GM18951 (cell line): ENCODE results near the gene PRDM5.

Experiments
- POLR2A ChIP-seq: IDR thresholded peaks from 4 replicates; pipeline ENCODE4 v1.6.1; 2011; ENCODE audit warnings: mild to moderate bottlenecking; ENCODE audit not compliant: insufficient read length, insufficient read depth; ENCODE audit errors: extremely low read depth
- in situ Hi-C: fragments of 300-500 bp; cut with MboI; formaldehyde crosslinking; loops from one replicate; pipeline ENCODE4 v1.12.0; 2022; ENCODE audit warnings: low sequenced_read_pairs, mixed read lengths, inconsistent platforms; ENCODE audit not compliant: unreplicated experiment

PRDM5 gene

DNA sequence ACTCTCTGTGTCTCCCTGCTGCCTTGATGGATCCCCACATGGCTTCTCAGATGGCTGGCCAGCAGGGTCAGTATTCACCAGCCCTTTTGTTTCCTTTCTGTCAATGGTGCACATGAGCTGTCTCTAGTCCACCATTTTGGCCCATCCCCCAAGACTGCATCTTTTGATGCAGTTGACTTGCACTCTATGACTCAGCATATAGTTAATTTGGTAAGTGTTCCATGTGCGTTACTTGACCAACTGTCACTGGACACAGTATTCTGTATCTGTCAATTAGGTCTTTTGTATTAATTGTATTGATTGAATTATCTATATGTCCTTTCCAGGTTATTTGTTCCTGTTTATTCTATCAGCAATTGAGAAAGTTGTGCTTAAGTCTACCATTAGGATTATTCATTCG lies 29.2 kb downstream of the PRDM5 start:
- TF ChIP-seq POLR2A: no peak

DNA sequence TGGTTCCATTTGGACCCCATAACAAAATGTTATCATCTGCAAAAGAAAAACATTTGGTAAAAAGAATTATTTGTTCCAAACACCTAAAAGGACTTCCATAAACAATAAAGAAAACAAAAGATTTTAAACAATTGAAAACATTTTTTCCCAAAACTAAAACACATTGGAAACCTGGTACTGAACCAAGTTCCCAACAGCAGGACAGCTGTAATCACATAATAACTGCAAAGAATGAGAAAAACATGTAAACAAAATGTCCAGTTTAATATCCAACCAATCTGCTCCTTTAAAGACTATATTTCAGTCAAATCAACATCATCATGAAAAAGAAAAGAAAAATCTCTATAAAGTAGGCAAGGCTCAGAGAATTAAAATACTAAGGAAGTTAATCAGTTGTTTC lies 36.3 kb downstream of the PRDM5 start:
- TF ChIP-seq POLR2A: no peak
- in situ Hi-C loops: no loop called here

More for the DNA sequence above, 29.2 kb downstream of the PRDM5 start:
- in situ Hi-C loops: no loop called here

DNA sequence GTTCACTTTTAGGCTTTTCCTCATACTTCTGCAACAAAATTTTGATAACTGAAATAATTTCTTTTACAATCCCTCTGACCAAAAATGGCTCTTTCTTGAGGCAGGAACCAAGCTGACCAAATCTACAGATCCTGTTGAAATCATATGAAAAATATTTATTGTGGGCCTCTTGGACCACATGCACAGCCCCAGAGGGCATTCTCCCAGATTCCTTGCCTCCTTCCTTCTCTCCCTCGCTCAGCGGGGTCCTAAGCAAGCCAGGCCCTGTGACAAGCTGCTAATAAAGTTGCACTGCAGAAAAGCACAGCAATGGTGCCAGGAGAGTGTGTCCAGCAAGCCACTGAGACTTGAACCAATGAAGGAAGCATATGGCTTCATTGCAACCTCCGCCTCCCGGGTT lies 40.7 kb downstream of the PRDM5 start:
- in situ Hi-C loops: no loop called here
- no peak for TF ChIP-seq POLR2A

DNA sequence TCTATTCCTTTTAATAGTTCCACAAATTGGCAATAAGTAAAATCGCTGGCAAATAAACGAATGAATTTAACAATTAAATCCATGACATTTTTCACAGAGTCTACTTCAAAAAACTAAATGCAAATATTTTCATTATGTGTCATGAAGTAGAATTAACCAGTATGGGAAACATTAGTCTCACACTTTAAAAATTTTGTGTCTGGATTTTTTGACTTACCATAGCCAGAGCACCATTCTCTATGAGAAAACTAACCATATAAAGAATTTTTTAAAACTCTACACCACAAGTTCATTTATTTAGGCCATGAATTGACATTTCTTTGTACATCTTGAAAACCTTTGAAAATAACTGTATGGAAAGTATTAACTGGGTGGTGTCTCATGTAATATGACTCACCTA lies 41.2 kb downstream of the PRDM5 start:
- no peak for TF ChIP-seq POLR2A
- in situ Hi-C loops: no loop called here

DNA sequence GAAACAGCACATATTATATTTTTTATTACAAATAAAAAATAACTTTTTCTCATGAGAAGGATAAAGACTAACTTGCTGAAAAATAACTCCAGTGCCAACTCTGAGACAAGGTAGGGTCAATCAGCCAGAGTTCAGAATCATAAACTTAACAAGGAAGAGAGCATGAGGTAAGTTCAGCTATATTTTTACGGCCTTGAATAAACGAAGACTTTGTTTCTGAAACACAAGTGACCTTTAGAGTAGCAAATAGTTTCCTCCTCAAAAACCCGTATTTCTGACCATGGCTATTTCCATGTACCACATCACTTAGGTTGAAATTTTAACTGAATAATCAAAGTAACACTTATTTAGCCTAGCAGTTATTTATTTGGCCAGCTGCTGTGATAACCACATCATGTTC lies 45.5 kb downstream of the PRDM5 start:
- in situ Hi-C loops: no loop called here
- no peak for TF ChIP-seq POLR2A

DNA sequence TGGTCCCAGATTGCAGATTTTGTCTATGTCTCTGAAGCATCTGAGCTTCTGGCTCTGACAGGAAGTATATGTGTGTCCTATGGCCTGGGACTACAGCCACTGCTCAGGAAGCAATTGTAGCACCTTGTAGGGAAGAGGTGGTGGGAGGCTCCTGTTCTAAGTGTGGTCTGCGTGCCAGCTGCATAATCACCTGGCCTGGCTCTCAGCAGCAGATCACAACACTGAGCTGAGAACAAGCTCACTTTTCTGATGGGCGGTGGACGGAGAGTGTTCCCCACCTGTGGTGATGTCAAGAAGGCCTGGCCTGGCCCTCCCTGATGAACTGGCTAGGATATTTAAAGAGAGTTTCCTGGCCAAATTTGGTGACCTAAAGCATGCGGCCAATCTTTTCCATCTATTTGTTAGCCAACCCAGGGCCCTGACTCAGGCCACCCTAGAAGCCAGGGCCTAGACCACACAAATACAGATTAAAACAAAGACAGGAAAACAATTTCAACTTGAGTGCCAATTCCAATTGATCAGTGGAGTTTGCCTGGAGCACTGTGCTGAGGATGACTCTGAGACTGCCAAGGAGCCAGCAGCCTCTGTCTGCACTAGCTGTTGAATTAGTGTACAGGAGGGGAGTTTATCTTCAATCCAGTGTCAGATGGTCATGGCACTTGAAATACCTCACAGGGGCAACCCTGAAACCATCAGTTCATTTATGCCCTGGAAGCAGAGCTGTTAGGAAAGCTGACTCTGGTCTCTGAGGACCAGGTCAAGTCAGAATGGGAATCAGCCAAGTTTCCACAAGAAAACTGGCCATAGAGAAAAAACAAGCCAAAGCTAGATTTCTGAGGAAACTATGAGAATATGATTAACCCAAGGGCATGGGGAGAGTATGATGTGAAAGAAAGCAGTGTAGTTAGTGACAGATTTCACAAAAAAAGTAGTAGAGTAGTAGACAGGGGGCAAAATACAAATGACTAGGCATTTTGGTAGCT lies 47.4 kb downstream of the PRDM5 start:
- in situ Hi-C loops: no loop called here
- no peak for TF ChIP-seq POLR2A

DNA sequence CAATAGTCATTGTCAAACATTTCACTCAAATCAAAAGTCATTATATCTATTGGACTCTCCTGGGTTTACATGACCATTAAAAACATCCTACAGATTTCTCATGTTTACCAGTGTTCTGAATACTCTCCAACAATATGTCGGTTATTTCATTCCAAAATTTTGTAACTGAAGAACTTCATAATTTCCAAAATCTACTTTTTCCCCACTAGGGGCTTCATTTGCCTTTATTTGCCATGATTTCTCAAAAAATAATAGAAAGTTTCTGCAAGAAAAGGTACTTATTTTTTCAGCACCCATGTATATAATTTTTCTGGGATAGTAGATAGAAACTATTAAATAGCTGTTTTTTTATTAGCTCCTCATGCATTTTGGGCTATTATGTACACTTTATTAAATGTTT lies 49.0 kb downstream of the PRDM5 start:
- no peak for TF ChIP-seq POLR2A
- in situ Hi-C loops: no loop called here

DNA sequence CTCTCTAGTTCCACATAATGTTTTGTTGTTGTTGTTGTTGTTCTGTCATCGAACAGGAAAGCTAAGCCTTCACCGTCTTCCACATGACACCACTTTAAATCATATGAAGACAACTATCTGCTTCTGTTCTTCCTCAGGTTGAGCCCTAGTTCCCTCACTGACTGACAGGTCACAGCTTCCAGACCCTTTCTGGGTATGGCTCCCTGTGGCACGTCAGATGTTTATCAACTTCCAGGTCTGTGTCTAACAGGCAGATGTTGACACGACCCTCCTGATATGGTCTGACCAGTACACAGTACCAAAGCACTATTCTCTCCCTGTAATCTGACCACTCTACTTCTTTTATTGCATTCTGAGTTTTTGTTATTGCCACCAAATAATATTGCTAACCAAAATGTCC lies 51.4 kb downstream of the PRDM5 start:
- in situ Hi-C loops: no loop called here
- no peak for TF ChIP-seq POLR2A

DNA sequence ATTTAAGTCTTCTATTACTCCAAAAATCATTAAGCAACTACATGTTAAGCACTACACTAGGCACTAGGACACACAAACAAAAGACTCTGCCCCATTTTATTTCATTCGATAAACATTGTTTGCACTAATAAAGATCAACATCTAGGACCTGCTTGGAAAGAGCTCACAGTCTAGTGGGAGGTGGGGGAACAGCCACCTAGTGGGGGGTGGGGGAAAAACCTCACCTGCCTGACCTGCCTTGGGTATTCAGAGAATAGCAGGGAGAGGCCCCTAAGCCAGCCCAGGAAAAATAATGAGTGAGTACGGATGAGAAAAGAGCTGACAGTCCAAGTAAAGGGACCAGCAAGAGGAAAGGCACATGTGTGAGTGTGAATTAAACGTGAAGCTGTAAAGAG lies 52.2 kb downstream of the PRDM5 start:
- in situ Hi-C loops: no loop called here
- TF ChIP-seq POLR2A: no peak

DNA sequence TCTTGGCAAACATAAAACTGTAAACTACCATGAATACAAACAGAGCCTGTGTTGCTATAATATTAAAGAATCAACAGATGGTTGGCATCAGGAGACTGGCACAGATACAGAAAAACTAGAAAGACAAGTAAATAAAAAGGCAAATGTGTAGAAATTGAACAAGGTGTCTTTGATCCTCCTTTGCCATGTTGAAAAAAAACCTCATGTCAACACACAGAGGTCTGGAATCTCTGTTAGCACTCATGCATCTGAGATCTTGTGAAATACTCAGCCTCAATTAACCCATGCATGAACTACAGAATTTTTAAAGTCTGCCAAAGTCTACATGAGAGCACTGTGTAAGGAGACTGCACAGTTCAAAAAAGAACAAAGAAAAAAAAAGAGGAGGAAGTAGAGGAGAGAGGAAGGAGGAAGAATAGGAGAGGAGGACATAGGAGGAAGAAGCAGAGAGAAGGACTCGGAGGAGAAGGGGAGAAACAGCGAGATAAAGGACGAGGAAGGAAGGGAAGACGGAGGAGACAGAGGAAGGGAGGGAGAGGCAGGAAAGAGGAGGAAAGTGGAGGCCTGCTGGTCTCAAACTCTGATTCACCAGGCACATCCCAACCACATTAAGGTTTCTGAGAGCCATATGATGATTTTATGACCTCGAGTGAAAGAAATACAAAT lies 52.8 kb downstream of the PRDM5 start:
- in situ Hi-C loops: no loop called here
- no peak for TF ChIP-seq POLR2A

DNA sequence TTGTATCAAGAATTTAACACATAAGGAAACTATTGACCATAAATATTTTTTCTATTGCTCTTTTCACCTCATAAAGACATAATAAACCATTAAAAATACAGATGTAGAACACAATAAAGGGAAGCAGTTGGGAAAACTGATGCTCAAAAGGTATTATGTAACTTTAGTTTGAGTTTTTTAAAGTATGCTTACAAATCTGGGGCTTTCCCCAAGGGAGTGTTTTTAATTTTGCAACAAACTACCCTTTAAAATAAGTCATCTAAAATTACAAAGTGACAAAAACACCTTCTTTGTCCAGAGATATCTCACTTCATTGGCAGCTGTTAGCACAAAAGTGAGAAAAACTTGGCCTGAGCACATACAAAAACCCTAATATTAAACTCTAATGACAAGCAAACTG lies 55.0 kb downstream of the PRDM5 start:
- in situ Hi-C loops: no loop called here
- no peak for TF ChIP-seq POLR2A

DNA sequence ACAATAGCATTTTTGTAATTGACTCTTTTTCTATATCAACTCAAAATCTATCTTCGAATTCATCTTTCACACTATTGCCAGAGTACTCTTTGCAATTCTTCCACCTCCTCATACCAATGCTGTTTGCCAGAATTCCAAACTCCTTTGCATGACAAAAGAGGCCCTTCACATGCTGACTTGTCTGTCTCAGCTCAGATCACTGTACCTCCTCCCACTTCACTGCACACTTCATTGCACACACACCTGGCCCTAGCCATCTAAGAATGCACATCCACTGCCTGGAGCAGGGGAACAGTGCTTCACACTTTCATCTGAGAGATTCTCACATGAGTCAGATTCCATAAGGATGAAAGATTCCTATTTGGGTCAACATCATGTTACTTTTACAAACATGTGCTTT lies 56.5 kb downstream of the PRDM5 start:
- in situ Hi-C loops: no loop called here
- no peak for TF ChIP-seq POLR2A

DNA sequence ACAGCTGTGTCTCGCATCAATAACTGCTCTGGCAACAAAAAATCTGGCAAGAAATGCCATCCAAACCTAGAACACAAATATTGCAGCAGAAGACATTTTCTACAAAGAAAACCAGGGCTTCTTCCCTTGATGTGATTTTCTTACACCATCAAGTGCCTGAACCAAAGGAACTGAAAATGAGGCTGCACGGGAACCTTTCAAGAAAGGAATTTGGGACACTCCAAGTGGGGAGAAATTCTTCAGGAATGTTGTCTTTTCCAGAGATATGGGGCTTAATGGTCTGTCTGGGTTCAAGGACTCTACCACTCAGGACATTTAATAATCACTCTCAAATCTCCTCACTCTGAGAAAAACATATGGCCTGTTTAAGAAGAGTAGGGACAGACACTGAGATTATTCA lies 57.6 kb downstream of the PRDM5 start:
- no peak for TF ChIP-seq POLR2A
- in situ Hi-C loops: no loop called here

DNA sequence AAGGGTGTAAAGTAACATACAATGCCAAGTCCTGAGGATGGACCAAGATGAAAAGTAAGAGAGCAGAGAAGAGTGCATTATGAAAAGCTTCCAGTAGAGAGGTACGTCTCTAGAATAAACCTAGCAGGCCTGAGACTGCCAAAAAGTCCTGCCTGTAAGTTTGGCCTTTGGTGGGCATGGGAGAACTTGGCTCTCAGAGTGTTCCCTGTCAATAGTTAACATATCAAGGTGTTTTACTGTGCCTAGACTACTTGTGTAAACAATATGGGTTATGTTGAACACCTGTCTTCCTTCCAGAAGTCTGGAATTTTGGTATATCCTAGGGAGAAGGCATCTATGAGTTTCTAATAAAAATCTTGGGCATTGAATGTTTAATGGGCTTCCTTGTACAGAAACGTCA lies 60.1 kb downstream of the PRDM5 start:
- no peak for TF ChIP-seq POLR2A
- in situ Hi-C loops: no loop called here
